IMR-90 (cell line): Measurements from ENCODE around the gene KRT77. TPM values are rescaled to one million over a fixed set of nuclear protein-coding genes. Genes with fewer than 3 reads are reported as not detected.

Experiments
- ATAC-seq: fragments of 200-7000 bp; cut with Tn5 transposase; 2 replicates; pipeline ENCODE4 v1.9.1; 2020; ENCODE audit warnings: low read depth, mild to moderate bottlenecking, moderate library complexity
- BruUV-seq: library from RNA; stranded (reverse); fragments of 400-500 nt; replicated peaks from 2 replicates; lab custom pipeline; 2021; lab: Mats Ljungman, UMichigan
- CTCF ChIA-PET: fragments of 300-600 bp; formaldehyde crosslinking; extraction: SDS; loops from one replicate; lab custom pipeline; 2021; ENCODE audit warnings: antibody characterized with exemption; lab: Yijun Ruan, JAX
- POLR2A ChIA-PET: fragments of 300-600 bp; sonication (Branson Sonifier 250); formaldehyde crosslinking; loops from one replicate; lab custom pipeline; 2022; ENCODE audit warnings: antibody characterized with exemption; ENCODE audit not compliant: unreplicated experiment; lab: Charles Lee
- DNase-seq: peaks from one replicate; pipeline ENCODE4 v3.0.0; 2013
- H2AFZ ChIP-seq: replicated peaks from 2 replicates; pipeline ENCODE3; 2013; ENCODE audit warnings: low read length, mild to moderate bottlenecking; ENCODE audit not compliant: poor library complexity
- H2AK5ac ChIP-seq: 2 replicates; pipeline ENCODE4 v1.6.1; 2013; ENCODE audit warnings: low read depth, low read length, inconsistent platforms
- H2AK9ac ChIP-seq: replicated peaks from 2 replicates; pipeline ENCODE3; 2013; ENCODE audit warnings: mild to moderate bottlenecking, low read depth, low read length, moderate library complexity; ENCODE audit not compliant: poor library complexity
- H2BK120ac ChIP-seq: 2 replicates; pipeline ENCODE4 v1.6.1; 2013; ENCODE audit warnings: low read depth, low read length, inconsistent platforms
- H2BK15ac ChIP-seq: 3 replicates; pipeline ENCODE4 v1.6.1; 2013; ENCODE audit warnings: low read depth, low read length, inconsistent platforms
- H2BK20ac ChIP-seq: 2 replicates; pipeline ENCODE4 v1.6.1; 2013; ENCODE audit warnings: low read depth, mild to moderate bottlenecking, inconsistent platforms, low read length, moderate library complexity
- H2BK5ac ChIP-seq: 2 replicates; pipeline ENCODE4 v1.6.1; 2013; ENCODE audit warnings: mild to moderate bottlenecking, low read depth, low read length, inconsistent platforms; ENCODE audit not compliant: poor library complexity, severe bottlenecking
- H3K14ac ChIP-seq: replicated peaks from 2 replicates; pipeline ENCODE4 v1.6.1; 2013; ENCODE audit warnings: low read depth, low read length, inconsistent platforms
- H3K18ac ChIP-seq: 2 replicates; pipeline ENCODE4 v1.6.1; 2013; ENCODE audit warnings: low read depth, low read length, control low read depth
- H3K23ac ChIP-seq: 2 replicates; pipeline ENCODE4 v1.6.1; 2013; ENCODE audit warnings: low read depth, low read length, inconsistent platforms
- H3K27ac ChIP-seq: 2 replicates; pipeline ENCODE4 v1.5.1; 2013; ENCODE audit warnings: mild to moderate bottlenecking, control low read depth, low read length; ENCODE audit not compliant: insufficient read depth
- H3K27me3 ChIP-seq: 2 replicates; pipeline ENCODE4 v1.6.1; 2013; ENCODE audit warnings: low read length; ENCODE audit not compliant: control insufficient read depth, insufficient read depth
- H3K36me3 ChIP-seq: 2 replicates; pipeline ENCODE4 v1.6.1; 2013; ENCODE audit warnings: low read length, mixed read lengths; ENCODE audit not compliant: control insufficient read depth, insufficient read depth
- H3K4ac ChIP-seq: 2 replicates; pipeline ENCODE4 v1.6.1; 2013; ENCODE audit warnings: low read depth, low read length, inconsistent platforms
- H3K4me1 ChIP-seq: 2 replicates; pipeline ENCODE4 v1.6.1; 2013; ENCODE audit warnings: low read length, mixed read lengths; ENCODE audit not compliant: control insufficient read depth, insufficient read depth
- H3K4me2 ChIP-seq: 2 replicates; pipeline ENCODE4 v1.6.1; 2013; ENCODE audit warnings: low read depth, mild to moderate bottlenecking, control low read depth, low read length, moderate library complexity
- H3K4me3 ChIP-seq: 2 replicates; pipeline ENCODE4 v1.5.1; 2013; ENCODE audit warnings: low read depth, mild to moderate bottlenecking, control low read depth, low read length, moderate library complexity; ENCODE audit not compliant: insufficient read depth
- H3K56ac ChIP-seq: 2 replicates; pipeline ENCODE4 v1.6.1; 2013; ENCODE audit warnings: low read length, inconsistent platforms; ENCODE audit not compliant: insufficient read depth; ENCODE audit errors: extremely low read depth
- H3K79me1 ChIP-seq, 2 experiments: 2 replicates each; pipeline ENCODE4 v1.6.1; 2013; ENCODE audit warnings: low read length in 2 of 2, inconsistent platforms in 1 of 2, low read depth in 1 of 2
- H3K9ac ChIP-seq: 2 replicates; pipeline ENCODE4 v1.6.1; 2013; ENCODE audit warnings: low read depth, low read length, control low read depth
- H3K9me1 ChIP-seq: 2 replicates; pipeline ENCODE4 v1.6.1; 2013; ENCODE audit warnings: low read length, inconsistent platforms; ENCODE audit not compliant: insufficient read depth
- H3K9me3 ChIP-seq: 2 replicates; pipeline ENCODE4 v1.6.1; 2013; ENCODE audit warnings: low read length; ENCODE audit not compliant: control insufficient read depth, insufficient read depth
- H4K20me1 ChIP-seq: 2 replicates; pipeline ENCODE4 v1.6.1; 2013; ENCODE audit warnings: low read length, inconsistent platforms; ENCODE audit not compliant: insufficient read depth
- H4K5ac ChIP-seq: 2 replicates; pipeline ENCODE4 v1.6.1; 2013; ENCODE audit warnings: mild to moderate bottlenecking, low read depth, low read length, control low read depth
- H4K8ac ChIP-seq, 2 experiments: 2 replicates each; pipeline ENCODE4 v1.6.1; 2013; ENCODE audit warnings: low read depth in 2 of 2, low read length in 2 of 2, control low read depth in 1 of 2, inconsistent platforms in 1 of 2
- H4K91ac ChIP-seq: 2 replicates; pipeline ENCODE4 v1.6.1; 2013; ENCODE audit warnings: low read depth, low read length, inconsistent platforms; ENCODE audit not compliant: insufficient read depth
- BHLHE40 ChIP-seq: fragments of 150-350 bp; IDR thresholded peaks from 2 replicates; pipeline ENCODE4 v1.6.1; 2016; ENCODE audit warnings: mild to moderate bottlenecking, low read depth, low read length
- CHD1 ChIP-seq: IDR thresholded peaks from 2 replicates; pipeline ENCODE4 v1.6.1; 2012; ENCODE audit warnings: low read depth, low read length, improper control_type of control experiment
- ELK1 ChIP-seq: fragments of 150-350 bp; IDR thresholded peaks from 2 replicates; pipeline ENCODE4 v1.6.1; 2016; ENCODE audit warnings: low read depth, mild to moderate bottlenecking, low read length, moderate library complexity, borderline replicate concordance
- MAFK ChIP-seq: IDR thresholded peaks from 2 replicates; pipeline ENCODE4 v1.6.1; 2012; ENCODE audit warnings: low read depth, low read length, improper control_type of control experiment
- MAZ ChIP-seq: IDR thresholded peaks from 2 replicates; pipeline ENCODE4 v1.6.1; 2012; ENCODE audit warnings: low read depth, mild to moderate bottlenecking, low read length, improper control_type of control experiment, moderate library complexity, borderline replicate concordance
- MXI1 ChIP-seq: IDR thresholded peaks from 2 replicates; pipeline ENCODE4 v1.6.1; 2012; ENCODE audit warnings: low read depth, mild to moderate bottlenecking, low read length, moderate library complexity, borderline replicate concordance
- POLR2A ChIP-seq: IDR thresholded peaks from 2 replicates; pipeline ENCODE4 v1.6.1; 2012; ENCODE audit warnings: mild to moderate bottlenecking, low read depth, low read length
- RCOR1 ChIP-seq: IDR thresholded peaks from 2 replicates; pipeline ENCODE4 v1.6.1; 2012; ENCODE audit warnings: mild to moderate bottlenecking, low read length, improper control_type of control experiment; ENCODE audit not compliant: insufficient replicate concordance
- WGBS, 2 experiments: methylation state at CpG; one replicate each; pipeline versions ENCODE4 v1.1.5 to v1.1.7; 2013; ENCODE audit warnings: missing lambda C conversion rate in 2 of 2; ENCODE audit not compliant: insufficient read length in 1 of 2; ENCODE audit errors: extremely low coverage in 2 of 2; 5-methylcytosine and 5-hydroxymethylcytosine counted together
- dilution Hi-C: fragments of 300-500 bp; cut with HindIII; formaldehyde crosslinking; loops from one replicate; pipeline ENCODE4 v1.14.3; 2018; ENCODE audit warnings: low sequenced_read_pairs; ENCODE audit not compliant: unreplicated experiment
- in situ Hi-C: fragments of 300-500 bp; cut with MboI; formaldehyde crosslinking; loops from 3 replicates; pipeline ENCODE4 v1.14.3; 2019; ENCODE audit warnings: low sequenced_read_pairs, inconsistent platforms, mixed read lengths
- intact Hi-C: fragments of 100-400 bp; cut with micrococcal nuclease; formaldehyde crosslinking; loops from 2 replicates; pipeline ENCODE4 v1.10.0; 2022
- polyA plus RNA-seq, 3 experiments: library from polyadenylated mRNA; depleted of rRNA; stranded (reverse); fragments of >200 nt; gene quantifications; 2 replicates each; pipeline ENCODE4 v1.2.3, GENCODE V29; 2012; ENCODE audit warnings: low replicate concordance in 1 of 3
- total RNA-seq: library from RNA; depleted of rRNA; stranded (reverse); fragments of >200 nt; gene quantifications from 2 replicates; pipeline ENCODE4 v1.2.3, GENCODE V29; 2012
- TF ChIP-seq, protein P1 (sequence below): conservative IDR thresholded peaks from 2 replicates; pipeline ENCODE4 v1.5.1; 2012; ENCODE audit warnings: mild to moderate bottlenecking, low read depth, low read length, improper control_type of control experiment

KRT77 gene
- total and polyA plus RNA-seq, 2 of the 4 experiments (the other 2 are of a cell fraction), result not detected

DNA sequence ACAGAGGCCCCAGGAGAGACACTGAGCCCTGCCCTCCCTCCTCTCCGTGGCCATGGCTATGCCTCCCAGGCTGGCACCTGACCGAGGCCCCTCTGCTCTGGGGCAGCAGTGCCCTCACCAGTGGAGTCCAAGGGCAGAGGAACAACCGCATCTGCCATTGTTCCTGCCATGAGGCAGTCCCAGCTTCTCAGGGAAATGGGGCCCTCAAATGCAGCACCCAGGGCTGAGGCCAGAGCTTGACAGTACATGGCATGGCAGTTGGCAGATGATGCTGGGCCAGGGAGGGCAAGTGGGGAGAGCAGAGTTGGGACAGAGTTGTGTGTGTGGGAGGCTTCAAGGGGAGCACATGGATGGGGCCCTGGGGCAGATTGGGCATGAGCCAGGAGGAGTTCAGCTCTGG is 21.1 kb upstream of the KRT77 start:
- Histone ChIP-seq H3K23ac (no peak overlapping the region), H4K91ac (no peak overlapping the region), H3K27me3 (peaks cover 5% of the 10 kb centered on the region), H3K4me2 (no peak overlapping the region), H3K18ac (no peak overlapping the region), H2BK15ac (no peak overlapping the region), H4K8ac (no peak overlapping the region), H2BK20ac (no peak overlapping the region), H3K27ac (no peak overlapping the region), H3K4me1 (no peaks in the 10 kb centered on the region), H3K4me3 (no peak overlapping the region), H3K36me3 (no peaks in the 10 kb centered on the region), H2BK5ac (no peak overlapping the region), H2BK120ac (no peak overlapping the region), H2AK9ac (no peak overlapping the region), H3K14ac (no peak overlapping the region), H3K56ac (no peak overlapping the region), H3K79me1 (no peaks in the 10 kb centered on the region), H4K20me1 (no peaks in the 10 kb centered on the region), H3K4ac (no peak overlapping the region), H2AK5ac (no peak overlapping the region), H2AFZ (no peak overlapping the region), H3K9ac (no peak overlapping the region), H4K5ac (no peak overlapping the region), H3K9me1 (no peaks in the 10 kb centered on the region), H3K9me3 (no peaks in the 10 kb centered on the region)
- ChIA-PET CTCF (no interaction called here), POLR2A (no interaction called here)
- TF ChIP-seq, protein P1, sequence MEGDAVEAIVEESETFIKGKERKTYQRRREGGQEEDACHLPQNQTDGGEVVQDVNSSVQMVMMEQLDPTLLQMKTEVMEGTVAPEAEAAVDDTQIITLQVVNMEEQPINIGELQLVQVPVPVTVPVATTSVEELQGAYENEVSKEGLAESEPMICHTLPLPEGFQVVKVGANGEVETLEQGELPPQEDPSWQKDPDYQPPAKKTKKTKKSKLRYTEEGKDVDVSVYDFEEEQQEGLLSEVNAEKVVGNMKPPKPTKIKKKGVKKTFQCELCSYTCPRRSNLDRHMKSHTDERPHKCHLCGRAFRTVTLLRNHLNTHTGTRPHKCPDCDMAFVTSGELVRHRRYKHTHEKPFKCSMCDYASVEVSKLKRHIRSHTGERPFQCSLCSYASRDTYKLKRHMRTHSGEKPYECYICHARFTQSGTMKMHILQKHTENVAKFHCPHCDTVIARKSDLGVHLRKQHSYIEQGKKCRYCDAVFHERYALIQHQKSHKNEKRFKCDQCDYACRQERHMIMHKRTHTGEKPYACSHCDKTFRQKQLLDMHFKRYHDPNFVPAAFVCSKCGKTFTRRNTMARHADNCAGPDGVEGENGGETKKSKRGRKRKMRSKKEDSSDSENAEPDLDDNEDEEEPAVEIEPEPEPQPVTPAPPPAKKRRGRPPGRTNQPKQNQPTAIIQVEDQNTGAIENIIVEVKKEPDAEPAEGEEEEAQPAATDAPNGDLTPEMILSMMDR, result no peak
- TF ChIP-seq MAFK (no peak), BHLHE40 (no peak), ELK1 (no peak), MAZ (no peak), POLR2A (no peak), MXI1 (no peak), CHD1 (no peak), RCOR1 (no peak)
- intact Hi-C loops (loop anchor here (10.0 kb wide), 1 partner anchor 140 kb away; no protein-coding TSS in a partner anchor), dilution Hi-C loops (no loop called here), in situ Hi-C loops (no loop called here)
- no TSS peak for BruUV-seq
- 50% methylated on average over 2 of the region's 3 CpGs; no CpG with 5 or more reads in 1 of the 2 experiments for WGBS, 2 experiments
- no peak for DNase-seq
- ATAC-seq, result no peak
